ENCODE results near the gene WDR64.
"Not testable (repeated sequence)": the region's sequence is repeated elsewhere in the genome, so short reads cannot be mapped to it uniquely, and the experiment has no call there.

WDR64 gene

GRCh38 chr1:241660424-241660972 is 8.4 kb downstream of the WDR64 start:
- DNase-seq, result no peak

- DNase-seq, result no peak
These were observed 14.3 kb downstream of the WDR64 start for GRCh38 chr1:241666419-241666818.

- no peak for DNase-seq
These were observed 20.2 kb downstream of the WDR64 start for GRCh38 chr1:241672301-241672700.

DNA sequence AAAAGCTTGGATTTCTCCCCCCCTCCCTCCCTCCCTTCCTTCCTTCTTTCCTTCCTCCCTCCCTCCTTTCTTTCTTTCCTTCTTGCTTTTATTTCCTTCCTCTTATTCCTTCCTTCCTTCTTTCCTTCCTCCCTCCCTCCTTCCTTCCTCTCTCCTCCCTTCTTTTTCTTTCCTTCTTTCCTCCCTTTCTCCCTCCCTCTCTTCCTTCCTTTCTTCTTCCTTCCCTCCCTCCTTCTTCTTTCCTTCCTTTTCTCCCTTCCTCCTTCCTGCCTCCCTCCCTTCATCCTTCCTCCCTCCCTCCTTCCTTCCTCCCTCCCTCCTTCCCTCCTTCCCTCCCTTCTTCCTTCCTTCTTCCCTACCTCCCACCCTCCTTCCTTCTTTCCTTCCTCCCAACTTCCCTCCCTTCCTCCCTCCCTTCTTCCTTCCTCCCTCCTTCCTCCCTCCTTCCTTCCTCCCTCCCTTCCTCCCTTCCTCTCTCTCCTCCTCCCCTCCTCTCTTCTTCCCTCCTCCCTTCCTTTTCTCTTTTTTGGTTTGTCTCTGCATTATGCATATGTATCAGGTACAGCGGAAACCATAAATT is 22.8 kb downstream of the WDR64 start:
- DNase-seq, result no peak

- DNase-seq, result no peak
These were observed 23.9 kb downstream of the WDR64 start for GRCh38 chr1:241675983-241676382.

- DNase-seq, result no peak
These were observed 25.1 kb downstream of the WDR64 start for GRCh38 chr1:241677201-241677600.

DNA sequence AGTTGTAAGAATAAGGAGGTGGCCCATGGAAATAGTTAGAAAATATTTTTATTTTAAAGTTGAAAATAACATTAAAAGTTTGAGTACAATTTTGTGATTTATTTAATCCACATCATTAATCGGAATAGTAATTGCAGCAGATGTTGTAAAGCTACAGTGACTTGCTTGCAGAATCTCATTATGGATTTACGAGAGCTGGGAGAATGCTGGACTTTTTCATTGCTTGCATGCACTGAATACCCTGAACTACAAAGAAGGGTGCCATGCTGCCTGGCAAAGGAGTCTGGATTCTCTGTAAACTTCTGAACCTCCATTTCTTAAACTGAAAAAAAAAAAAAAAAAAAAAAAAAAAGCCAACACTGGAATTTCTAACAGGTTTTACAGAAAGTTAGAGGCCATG is 26.5 kb downstream of the WDR64 start:
- DNase-seq, result no peak

- no peak for DNase-seq
These were observed 27.3 kb downstream of the WDR64 start for GRCh38 chr1:241679404-241679803.

DNA sequence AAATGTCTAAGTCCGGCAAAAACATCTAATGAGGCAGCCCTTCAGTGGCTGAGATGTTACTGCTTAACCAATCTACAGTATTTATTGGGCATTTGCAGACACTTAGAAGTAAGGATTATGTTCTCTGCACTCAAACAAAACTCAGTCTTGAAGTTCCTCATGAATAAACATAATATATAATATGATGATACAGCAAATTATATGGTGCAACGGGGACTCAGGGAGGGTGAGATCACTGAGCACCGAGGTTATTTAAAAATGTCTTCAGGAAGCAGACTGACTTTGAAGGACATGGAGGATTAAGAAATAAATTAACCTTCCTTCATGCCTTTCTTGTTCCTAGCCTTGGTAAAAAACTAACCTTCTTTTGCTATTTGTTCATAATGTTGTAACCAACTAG is 27.9 kb downstream of the WDR64 start:
- no peak for DNase-seq

GRCh38 chr1:241681861-241682448 is 29.9 kb downstream of the WDR64 start:
- not testable (repeated sequence) for DNase-seq

DNA sequence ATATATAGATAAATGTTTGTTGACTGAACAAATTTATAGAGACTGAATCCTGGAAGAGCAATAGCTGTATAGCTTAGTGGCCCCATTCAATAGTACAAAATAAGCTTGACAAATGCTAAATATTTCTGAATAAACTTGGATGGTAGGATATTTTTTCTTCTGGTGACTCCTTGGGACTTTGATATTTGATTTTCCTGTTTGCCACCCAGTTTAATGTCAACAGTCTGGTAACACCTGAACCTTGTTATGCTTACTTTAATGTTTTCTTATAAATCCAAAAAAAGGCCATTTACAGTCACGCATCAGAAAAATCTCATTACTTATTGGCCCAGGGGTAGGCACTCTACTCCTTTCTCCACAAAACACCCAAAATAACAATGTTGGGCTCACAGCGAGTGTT is 30.8 kb downstream of the WDR64 start:
- no peak for DNase-seq

GRCh38 chr1:241684108-241684507 is 32.0 kb downstream of the WDR64 start:
- DNase-seq, result no peak

- no peak for DNase-seq
These were observed 36.9 kb downstream of the WDR64 start for GRCh38 chr1:241688940-241689368.

- no peak for DNase-seq
These were observed 43.4 kb downstream of the WDR64 start for GRCh38 chr1:241695246-241696171.

GRCh38 chr1:241696172-241696814 is 44.2 kb downstream of the WDR64 start:
- no peak for DNase-seq

GRCh38 chr1:241696815-241697639 is 44.9 kb downstream of the WDR64 start:
- no peak for DNase-seq

GRCh38 chr1:241697640-241698018 is 45.5 kb downstream of the WDR64 start:
- DNase-seq, result no peak

- no peak for DNase-seq
These were observed 46.1 kb downstream of the WDR64 start for GRCh38 chr1:241698177-241698576.

DNA sequence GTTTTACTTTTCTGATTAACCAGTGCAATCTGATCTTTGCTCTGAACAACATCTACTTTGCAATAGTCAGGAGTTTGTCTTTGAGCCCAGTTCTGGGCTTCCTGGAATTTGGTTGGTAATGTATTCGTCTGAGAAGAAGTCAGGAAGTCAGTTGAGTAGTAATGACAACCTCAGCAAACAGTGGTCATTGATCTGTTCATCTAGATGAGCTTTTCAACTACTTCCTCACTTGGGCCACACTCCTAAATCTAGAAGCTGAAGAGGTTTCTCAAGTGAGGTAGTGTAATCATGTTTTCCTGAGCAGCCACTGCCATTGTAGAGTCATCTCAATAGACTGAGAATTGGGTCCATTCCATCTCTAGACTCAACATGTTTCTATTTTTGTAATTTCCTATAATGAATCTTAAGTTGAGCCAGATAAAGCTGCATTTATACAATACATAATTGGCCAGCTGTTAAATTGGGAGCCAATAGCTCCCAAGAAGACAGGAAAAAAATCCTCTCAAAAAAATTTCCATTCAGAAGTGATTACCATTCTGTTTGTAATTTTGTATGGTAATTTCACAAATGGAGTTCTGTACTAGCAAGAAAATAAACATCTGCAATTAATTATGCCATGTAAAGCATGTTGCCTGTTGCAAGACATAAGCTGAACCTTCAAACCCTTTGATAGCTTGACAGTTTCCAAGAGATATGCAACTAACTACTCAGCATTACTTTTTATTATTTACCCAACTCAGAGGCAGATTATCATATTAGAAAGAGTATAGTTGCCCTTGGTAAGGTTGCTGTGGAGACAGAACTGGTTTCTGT is 49.6 kb downstream of the WDR64 start:
- no peak for DNase-seq

- no peak for DNase-seq
These were observed 50.6 kb downstream of the WDR64 start for GRCh38 chr1:241702442-241703373.
